GM15510 (cell line): ENCODE measurements around the gene XRCC4.

Experiments
- POLR2A ChIP-seq: IDR thresholded peaks from 3 replicates; pipeline ENCODE4 v1.6.1; 2011; ENCODE audit warnings: borderline replicate concordance; ENCODE audit not compliant: insufficient read length; ENCODE audit errors: extremely low read depth

Gene XRCC4

DNA sequence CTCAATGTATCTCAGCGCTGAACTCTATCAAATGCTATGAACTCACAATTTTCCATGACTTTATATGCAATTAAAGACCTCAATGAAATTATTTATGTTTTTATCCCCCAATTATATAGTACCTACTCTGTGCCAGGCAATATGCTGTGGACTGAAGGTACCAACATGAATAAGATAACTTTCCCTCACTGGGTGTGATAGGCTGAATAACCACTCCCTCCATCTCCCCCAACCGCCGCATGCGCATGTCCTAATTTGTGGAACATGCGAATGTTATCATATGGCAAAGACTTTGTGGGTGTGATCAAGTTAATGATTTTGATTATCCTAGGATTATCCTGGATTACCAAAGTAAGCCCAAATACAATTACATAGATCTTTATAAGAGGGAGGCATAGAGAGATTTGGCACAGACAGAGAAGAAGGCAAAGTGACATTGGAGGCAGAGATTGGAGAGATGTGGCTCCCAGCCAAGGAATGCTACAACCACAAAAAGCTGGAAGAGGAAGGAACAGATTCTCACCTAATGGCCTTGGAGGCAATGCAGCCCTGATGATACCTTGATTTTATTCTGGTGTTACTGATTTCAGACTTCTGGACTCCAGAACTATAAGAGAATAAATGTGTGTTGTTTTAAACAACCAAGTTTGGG is 245.1 kb downstream of the XRCC4 start:
- no peak for TF ChIP-seq POLR2A

DNA sequence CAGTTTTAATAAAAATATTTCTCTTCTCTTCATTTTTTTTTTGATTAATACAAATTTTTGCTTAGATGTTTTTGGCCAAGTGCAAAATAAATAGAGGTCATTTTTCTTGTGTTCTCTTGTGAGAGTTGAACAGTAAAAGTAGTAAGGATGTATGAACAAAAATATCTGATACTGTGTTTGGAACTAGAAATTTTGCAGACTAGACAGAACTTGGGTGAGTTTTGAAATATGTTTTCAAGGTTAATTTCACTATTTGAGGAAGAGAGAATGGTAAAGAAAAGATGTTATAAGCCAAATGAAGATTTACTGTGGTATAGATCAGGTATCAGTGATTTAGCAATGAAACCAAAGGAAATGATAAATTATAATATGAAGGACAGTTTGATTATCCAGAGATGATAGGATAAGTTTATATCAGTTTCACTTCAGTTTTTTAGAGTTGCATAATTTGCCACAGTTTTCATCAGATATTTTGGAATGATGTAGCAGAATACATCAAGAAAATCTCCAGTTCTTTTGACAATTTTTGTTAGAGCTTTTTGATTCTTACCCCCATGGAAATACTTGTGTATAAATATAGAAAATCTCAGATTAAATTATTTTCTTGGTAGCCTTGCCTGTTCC is 246.3 kb downstream of the XRCC4 start:
- no peak for TF ChIP-seq POLR2A

DNA sequence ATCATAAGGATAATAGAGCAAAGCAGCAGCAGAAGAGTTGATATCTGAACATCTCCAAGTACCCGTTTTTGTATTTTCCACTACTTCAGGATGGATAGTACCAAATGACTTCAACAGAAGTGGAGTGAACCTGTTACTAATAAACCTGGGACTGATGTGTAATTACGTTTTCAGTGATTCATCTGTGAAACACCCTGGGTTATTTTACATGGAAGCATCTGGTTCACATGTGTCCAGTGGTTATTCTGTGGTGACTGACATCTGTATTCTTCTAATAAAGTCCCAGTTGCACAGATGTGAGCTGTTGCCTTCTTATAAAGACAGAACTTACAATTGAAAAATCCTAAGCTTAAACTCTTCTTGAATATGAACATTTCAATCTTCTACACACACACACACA is 254.5 kb downstream of the XRCC4 start:
- TF ChIP-seq POLR2A = no peak

- TF ChIP-seq POLR2A = no peak
Observed at GRCh38 chr5:83337453-83338035, 260.2 kb downstream of the XRCC4 start.

GRCh38 chr5:83340511-83340918 is 263.2 kb downstream of the XRCC4 start:
- TF ChIP-seq POLR2A = no peak

DNA sequence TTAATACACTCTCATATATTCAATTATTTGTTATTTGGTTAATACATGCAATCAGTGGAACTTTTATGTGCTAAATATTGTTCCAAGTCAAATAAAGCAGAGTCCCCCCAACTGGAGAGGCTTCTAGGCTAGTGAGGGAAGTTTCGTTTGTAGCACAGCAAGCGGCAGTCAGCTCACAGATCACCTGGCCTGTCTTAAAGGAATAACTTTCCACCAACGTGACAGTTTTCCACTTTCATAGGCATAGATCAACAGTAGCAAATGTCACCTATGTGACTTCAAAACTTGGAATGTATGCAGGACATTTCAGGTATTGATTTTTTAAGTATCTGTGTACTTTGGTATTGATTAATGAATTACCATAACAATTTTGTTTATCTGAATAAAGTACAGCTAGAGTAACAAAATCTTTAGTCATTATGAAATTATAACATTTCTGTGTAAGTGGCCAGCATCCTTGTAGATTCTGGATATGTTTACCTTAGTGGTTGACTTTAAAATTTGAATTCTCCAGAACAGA is 264.5 kb downstream of the XRCC4 start:
- TF ChIP-seq POLR2A = no peak

- no peak for TF ChIP-seq POLR2A
Observed at GRCh38 chr5:83342465-83342864, 265.1 kb downstream of the XRCC4 start.

DNA sequence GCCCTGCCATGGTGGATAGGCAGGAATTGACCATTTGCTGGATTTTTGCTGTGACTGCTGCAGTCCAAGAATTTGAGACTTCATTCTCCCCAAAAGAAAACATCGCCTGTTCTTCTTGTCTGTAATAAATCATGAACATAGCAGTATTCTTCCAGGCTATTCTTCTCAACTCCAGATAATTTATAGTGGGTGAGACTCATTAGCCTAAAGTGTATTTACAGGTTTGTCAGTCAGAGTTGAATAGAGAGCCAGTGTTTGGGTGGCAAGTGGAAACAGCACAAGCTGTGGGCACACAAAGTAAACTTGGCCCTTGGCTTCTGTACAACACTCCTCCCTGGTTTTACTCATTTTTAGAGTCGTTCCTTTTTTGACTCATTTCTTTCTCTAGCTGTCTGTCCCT is 266.0 kb downstream of the XRCC4 start:
- TF ChIP-seq POLR2A = no peak

DNA sequence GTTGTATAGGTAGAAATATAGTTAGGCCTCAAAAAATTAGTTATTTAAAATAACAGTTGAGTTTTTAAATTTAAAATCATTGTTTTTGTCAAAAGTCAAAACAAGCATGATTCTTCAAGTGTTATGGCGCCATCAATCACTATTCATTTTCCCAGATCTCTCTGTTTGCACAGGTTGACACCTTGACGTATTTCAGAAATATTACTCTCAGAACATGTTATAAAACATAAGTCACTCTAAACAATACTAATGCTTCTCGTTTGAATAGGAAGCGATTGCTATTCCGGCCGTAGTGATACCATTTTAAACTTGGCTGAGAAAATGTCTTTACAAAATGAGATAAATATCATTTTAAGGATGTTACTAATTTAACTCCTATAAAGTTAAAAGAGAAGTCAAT is 268.1 kb downstream of the XRCC4 start:
- no peak for TF ChIP-seq POLR2A

DNA sequence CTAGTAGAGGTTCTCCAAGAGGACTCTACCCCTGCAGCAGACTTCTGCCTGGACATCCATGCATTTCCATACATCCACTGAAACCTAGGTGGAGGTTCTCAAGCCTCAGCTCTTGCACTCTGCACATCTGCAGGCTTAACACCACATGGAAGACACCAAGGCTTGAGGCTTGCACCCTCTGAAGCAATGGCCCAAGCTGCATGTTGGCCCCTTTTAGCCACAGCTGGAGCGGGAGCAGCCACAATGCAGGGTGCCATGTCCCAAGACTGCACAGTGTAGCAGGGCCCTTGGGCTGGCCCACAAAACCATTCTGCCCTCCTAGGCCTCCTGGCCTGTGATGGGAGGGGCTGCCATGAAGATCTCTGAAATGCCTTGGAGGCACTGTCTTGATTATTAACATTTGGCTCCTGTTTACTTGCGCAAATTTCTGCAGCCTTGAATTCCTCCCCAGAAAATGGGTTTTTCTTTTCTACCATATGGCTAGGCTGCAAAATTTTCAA is 271.0 kb downstream of the XRCC4 start:
- no peak for TF ChIP-seq POLR2A

GRCh38 chr5:83353231-83353630 is 275.9 kb downstream of the XRCC4 start:
- TF ChIP-seq POLR2A = no peak

- no peak for TF ChIP-seq POLR2A
Observed at GRCh38 chr5:83353774-83354173, 276.4 kb downstream of the XRCC4 start.

- TF ChIP-seq POLR2A = no peak
Observed at GRCh38 chr5:83354958-83355357, 277.6 kb downstream of the XRCC4 start.

- TF ChIP-seq POLR2A = no peak
Observed at GRCh38 chr5:83357621-83358231, 280.4 kb downstream of the XRCC4 start.

DNA sequence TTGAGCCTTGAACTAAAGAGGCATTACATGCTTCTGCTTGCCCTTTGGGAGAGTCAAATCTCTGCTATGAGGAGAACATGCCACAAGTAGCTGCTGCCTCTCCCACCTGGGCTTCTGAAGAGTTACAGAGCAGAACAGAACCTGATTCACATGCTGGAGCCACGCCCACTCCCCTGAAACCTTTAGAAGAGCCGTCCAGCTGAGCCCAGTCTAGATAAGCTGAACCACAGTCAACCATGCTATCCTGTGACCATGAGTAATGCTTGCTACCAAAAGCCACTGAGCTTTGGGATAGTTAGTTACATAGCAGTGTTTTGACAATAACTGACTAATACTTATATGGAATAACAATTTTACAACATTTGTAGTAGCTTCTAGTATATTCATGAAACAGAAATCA is 283.2 kb downstream of the XRCC4 start:
- no peak for TF ChIP-seq POLR2A
